Tibial artery (tissue), 4 donors: ENCODE data around the gene TRIM4.

Experiments used
- DNase-seq, 2 donors: peaks; one replicate each; pipeline ENCODE4 v3.0.0-alpha.2; 2019
- H3K27ac ChIP-seq, 2 donors: fragments of 200-600 bp; sonication (generic) in 1 of 2; 1 replicate in 1 of 2; 2 replicates in 1 of 2; pipeline ENCODE4 v1.5.1; 2018 to 2019; ENCODE audit warnings: mild to moderate bottlenecking in 1 of 2
- H3K27me3 ChIP-seq, 2 donors: fragments of 200-600 bp; sonication (generic) in 1 of 2; one replicate each; pipeline versions ENCODE4 v1.5.1 to v1.6.0; 2016 to 2019
- H3K36me3 ChIP-seq, 3 donors: fragments of 200-600 bp; sonication (generic) in 2 of 3; one replicate each; pipeline ENCODE4 v1.5.1; 2016 to 2019; ENCODE audit warnings: mild to moderate bottlenecking in 2 of 3
- H3K4me1 ChIP-seq, 4 donors: fragments of 200-600 bp; sonication (generic) in 2 of 4; 1 replicate in 3 of 4; 2 replicates in 1 of 4; pipeline ENCODE4 v1.5.1; 2016 to 2019
- H3K4me3 ChIP-seq, 2 donors: fragments of 200-600 bp; sonication (generic) in 1 of 2; 1 replicate in 1 of 2; 2 replicates in 1 of 2; pipeline ENCODE4 v1.5.1; 2018 to 2019; ENCODE audit warnings: mild to moderate bottlenecking in 2 of 2
- H3K9me3 ChIP-seq, 3 donors: fragments of 200-600 bp; sonication (generic) in 1 of 3; one replicate each; pipeline ENCODE4 v1.5.1; 2016 to 2019
- CTCF ChIP-seq, 2 experiments: fragments of 200-600 bp in 1 of 2; fragments of 450-650 bp in 1 of 2; IDR thresholded peaks; one replicate each; pipeline ENCODE4 v1.5.1; 2017 to 2019; ENCODE audit warnings: antibody characterized with exemption in 2 of 2, mild to moderate bottlenecking in 1 of 2, moderate library complexity in 1 of 2
- intact Hi-C: fragments of 100-400 bp; cut with DNase I; formaldehyde crosslinking; loops from one replicate; pipeline ENCODE4 v1.15.0; 2023; ENCODE audit warnings: low total_unique reads

The TRIM4 gene

DNA sequence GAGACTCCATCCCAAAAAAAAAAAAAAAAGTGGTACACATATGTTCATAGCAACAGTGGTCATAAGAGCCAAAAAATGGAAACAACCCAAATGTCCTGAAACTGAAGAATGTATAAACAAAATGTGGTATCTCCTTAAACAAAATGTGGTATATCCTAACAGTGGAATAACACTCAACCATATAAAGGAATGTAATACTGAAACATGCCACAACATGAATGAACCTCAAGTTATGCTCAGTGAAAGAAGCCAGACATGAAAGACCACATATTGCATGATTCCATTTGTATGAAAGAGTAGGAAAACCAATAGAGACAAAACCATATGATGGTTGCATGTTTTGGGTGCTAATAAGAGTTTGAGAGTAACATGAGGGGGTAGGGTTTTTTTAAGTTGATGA lies 7.0 kb upstream of the TRIM4 start:
- Histone ChIP-seq H3K27ac (no peak overlapping the region), H3K9me3 (peaks cover 0 to 4% (median 0%) of the 10 kb centered on the region in 3 donors), H3K36me3 (no peaks in the 10 kb centered on the region), H3K4me3 (no peak overlapping the region), H3K4me1 (no peaks in the 10 kb centered on the region), H3K27me3 (peaks cover 0 to 18% of the 10 kb centered on the region in 2 donors)
- no peak for DNase-seq
- intact Hi-C loops, result no loop called here
- no peak for TF ChIP-seq CTCF (IDR thresholded peaks at IDR 0.05)

DNA sequence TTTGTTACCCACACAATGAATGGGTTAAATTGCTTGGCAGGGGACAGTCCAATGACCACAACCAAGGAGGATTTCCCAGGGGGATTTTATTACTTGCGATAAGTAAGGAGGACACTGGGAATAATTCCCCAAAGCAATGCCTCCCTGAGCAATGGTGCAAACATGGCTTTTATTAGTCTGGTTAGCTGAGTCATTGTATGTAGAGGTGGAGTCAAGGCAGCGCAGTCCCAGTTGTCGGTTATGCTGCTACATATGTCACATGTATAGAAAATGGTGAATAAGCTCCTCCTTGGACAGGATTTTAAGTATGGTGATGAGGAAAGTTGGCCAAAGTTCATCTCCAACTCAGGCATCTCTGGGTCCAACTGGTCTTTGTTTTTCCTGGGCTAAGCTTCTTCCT lies 3.9 kb upstream of the TRIM4 start:
- Histone ChIP-seq H3K4me3 (no peak overlapping the region), H3K9me3 (no peaks in the 10 kb centered on the region), H3K27me3 (peaks cover 0 to 7% of the 10 kb centered on the region in 2 donors), H3K36me3 (no peaks in the 10 kb centered on the region), H3K4me1 (peaks cover 0 to 16% (median 9%) of the 10 kb centered on the region in 4 donors), H3K27ac (no peak overlapping the region)
- intact Hi-C loops, result no loop called here
- TF ChIP-seq CTCF (IDR thresholded peaks at IDR 0.05), result no peak
- DNase-seq, result no peak

DNA sequence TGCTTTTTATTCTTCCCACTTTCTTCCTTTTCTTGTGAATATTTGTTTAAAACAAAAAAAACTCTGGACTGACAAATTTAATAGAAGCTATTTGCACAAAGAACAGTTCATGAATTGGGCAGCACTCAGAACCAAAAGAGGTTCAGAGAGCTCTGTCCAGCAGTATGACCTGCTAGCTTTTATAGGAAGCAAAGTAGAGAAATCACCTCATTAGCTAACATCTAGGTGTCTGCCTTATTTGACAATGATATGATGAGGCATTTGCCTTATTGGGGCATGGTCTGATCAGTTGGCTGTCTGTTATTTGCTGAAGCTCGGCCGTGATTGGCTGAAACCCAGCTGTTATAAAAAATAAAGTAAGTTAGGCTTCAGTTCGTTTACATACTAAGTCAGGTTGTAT lies 819 bp upstream of the TRIM4 start:
- no peak for DNase-seq
- peak overlapping the region; percentile 74 to 78 for H3K4me3 ChIP-seq
- no peak for TF ChIP-seq CTCF (IDR thresholded peaks at IDR 0.05)

GRCh38 chr7:99919814-99920112 lies 433 bp upstream of the TRIM4 start:
- intact Hi-C loops, result loop anchor here (10.0 kb wide), 2 partner anchors 75 to 225 kb away; partner anchors contain the start of gene LAMTOR4
- Histone ChIP-seq H3K4me1 (peaks cover 0 to 43% (median 33%) of the 10 kb centered on the region in 4 donors), H3K4me3 (peak overlapping the region; percentile 74 to 78), H3K36me3 (peaks cover 0 to 15% (median 7%) of the 10 kb centered on the region in 3 donors), H3K27ac (peak overlapping the region; percentile 88 to 91), H3K9me3 (no peaks in the 10 kb centered on the region), H3K27me3 (no peaks in the 10 kb centered on the region)
- no peak for DNase-seq
- TF ChIP-seq CTCF (IDR thresholded peaks at IDR 0.05), result no peak

More for the DNA sequence above, 819 bp upstream of the TRIM4 start:
- Histone ChIP-seq H3K9me3 (no peaks in the 10 kb centered on the region), H3K4me1 (peaks cover 0 to 43% (median 33%) of the 10 kb centered on the region in 4 donors), H3K36me3 (peaks cover 0 to 14% (median 7%) of the 10 kb centered on the region in 3 donors), H3K27ac (peak overlapping the region; percentile 88 to 91), H3K27me3 (no peaks in the 10 kb centered on the region)
- intact Hi-C loops, result no loop called here

DNA sequence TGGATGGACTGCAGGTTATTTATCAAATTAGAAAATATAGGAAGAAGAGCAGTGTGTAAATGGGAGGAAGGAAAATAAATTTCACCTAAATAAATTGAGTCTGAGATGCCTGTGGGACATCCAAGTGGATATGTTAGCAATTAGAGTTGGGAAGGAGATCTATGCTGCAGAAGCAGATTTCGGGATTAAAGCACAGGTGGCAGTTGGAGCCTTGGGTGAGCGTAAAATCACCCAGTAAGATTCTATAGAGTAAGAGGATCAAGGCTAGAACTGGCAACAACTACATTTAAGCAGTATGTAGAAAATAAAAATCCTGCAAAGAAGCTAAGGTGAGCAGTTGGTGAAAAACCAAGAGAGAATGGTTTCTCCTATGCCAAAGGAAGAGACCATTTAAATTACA lies 8.4 kb downstream of the TRIM4 start:
- Histone ChIP-seq H3K4me3 (no peak overlapping the region), H3K9me3 (no peaks in the 10 kb centered on the region), H3K27ac (no peak overlapping the region), H3K36me3 (peaks cover 34 to 44% (median 35%) of the 10 kb centered on the region in 3 donors), H3K4me1 (peaks cover 0 to 16% (median 9%) of the 10 kb centered on the region in 4 donors), H3K27me3 (no peaks in the 10 kb centered on the region)
- intact Hi-C loops, result loop anchor here (10.0 kb wide), 2 partner anchors 84 to 234 kb away; partner anchors contain the start of gene LAMTOR4
- DNase-seq, result no peak
- TF ChIP-seq CTCF (IDR thresholded peaks at IDR 0.05), result no peak

- H3K9me3 ChIP-seq, result no peaks in the 10 kb centered on the region
- DNase-seq, result no peak
- H3K4me3 ChIP-seq, result no peak overlapping the region
- H3K4me1 ChIP-seq, result no peaks in the 10 kb centered on the region
- TF ChIP-seq CTCF (IDR thresholded peaks at IDR 0.05), result no peak
- peaks cover 68 to 84% (median 68%) of the 10 kb centered on the region in 3 donors for H3K36me3 ChIP-seq
- intact Hi-C loops, result no loop called here
- no peaks in the 10 kb centered on the region for H3K27me3 ChIP-seq
- no peak overlapping the region for H3K27ac ChIP-seq
Measured at GRCh38 chr7:99901581-99901980, 17.7 kb downstream of the TRIM4 start.
